ENCODE data around the gene STX5.

- TF ChIP-seq CTCF (IDR thresholded peaks at IDR 0.05) (no peak), POLR2AphosphoS5 (IDR thresholded peaks at IDR 0.05) (no peak), POLR2A (IDR thresholded peaks at IDR 0.05) (no peak), EP300 (IDR thresholded peaks at IDR 0.05) (no peak)
Measured at GRCh38 chr11:62875698-62876478, 44.0 kb upstream of the STX5 start.

All from sigmoid colon (tissue), 4 donors.